HG03175 (cell line): ENCODE measurements around the gene LONRF2.
"Not testable (repeated sequence)": the region's sequence is repeated elsewhere in the genome, so short reads cannot be mapped to it uniquely, and the experiment has no call there.

Experiments used
- ATAC-seq: cut with Tn5 transposase; IDR thresholded peaks from one replicate; pipeline ENCODE4 v1.9.1; 2021; ENCODE audit warnings: mild to moderate bottlenecking, moderate library complexity; ENCODE audit not compliant: unreplicated experiment

Gene LONRF2

DNA sequence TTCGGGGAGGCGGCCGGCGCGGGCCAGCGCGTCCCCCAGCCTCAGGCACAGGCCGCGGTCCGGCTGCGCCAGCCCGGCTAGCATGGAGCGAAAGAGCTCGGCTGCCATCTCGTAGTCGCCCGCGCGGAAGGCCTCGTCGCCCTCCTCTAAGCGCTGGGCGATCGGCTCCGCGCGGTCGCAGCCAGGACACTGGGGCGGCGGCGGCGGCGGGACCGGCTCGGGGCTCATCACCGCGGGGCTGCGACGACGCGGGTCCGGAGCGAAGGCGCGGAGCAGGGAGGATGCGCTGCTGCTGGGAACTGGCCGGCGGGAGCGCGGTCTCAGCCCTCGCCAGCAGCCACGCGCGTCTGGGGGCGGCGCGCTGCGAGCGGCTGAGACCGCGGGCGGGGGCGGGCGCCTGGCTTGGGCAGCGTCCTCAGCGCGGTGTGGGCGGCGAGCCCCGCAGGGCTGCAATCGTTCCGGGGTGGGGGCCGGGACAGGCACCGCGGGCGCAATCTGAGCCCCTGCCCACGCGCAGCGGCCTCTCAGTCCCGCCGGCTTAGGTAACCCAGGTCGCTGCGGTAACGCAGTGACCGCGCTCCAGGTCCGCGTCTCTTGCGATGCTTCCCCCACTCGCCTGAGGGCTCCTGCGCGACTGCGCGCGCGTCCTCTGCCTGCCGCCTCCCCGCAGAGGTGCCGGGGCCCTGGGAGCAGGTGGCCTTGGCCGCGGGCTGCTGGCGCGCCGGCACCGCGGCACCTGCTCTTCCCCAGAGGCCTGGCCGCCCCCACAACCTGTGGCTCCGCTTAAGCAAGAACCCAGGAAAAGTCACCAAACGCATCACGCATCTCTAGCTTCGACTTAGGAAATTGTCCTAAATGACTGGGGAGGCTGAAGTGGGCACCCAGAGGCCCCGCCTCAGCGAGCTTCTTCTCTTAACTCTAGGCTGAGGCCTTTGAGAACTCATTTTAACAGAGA is at the start of gene LONRF2:
Gene LONRF2, minus strand, starts transcription at position 636 of the 955 bp plus-strand sequence. Its CDS starts 408 bp downstream, at position 228.
- no peak for ATAC-seq

DNA sequence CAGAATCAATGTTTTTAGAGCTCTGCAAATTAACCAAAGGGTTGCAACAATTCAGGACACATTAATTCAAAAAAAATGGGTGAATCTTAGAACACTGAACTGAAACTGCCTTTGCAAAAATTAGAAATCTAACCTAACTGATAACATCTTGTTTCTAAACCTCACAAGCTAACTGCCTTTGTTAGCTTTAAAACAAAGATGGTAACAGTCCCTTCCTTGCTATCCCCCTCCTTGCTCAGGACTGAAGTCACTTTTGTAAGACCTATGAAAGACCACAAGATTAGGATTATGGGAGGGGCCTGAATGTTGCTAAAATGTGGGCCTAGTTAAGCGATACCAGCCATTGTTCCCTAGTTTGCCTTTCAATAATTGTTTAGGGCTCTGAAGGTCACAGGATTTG is 44.9 kb upstream of the LONRF2 start:
- no peak for ATAC-seq

GRCh38 chr2:100365434-100365833 is 43.1 kb upstream of the LONRF2 start:
- no peak for ATAC-seq

GRCh38 chr2:100362269-100362668 is 40.0 kb upstream of the LONRF2 start:
- ATAC-seq: not testable (repeated sequence)

DNA sequence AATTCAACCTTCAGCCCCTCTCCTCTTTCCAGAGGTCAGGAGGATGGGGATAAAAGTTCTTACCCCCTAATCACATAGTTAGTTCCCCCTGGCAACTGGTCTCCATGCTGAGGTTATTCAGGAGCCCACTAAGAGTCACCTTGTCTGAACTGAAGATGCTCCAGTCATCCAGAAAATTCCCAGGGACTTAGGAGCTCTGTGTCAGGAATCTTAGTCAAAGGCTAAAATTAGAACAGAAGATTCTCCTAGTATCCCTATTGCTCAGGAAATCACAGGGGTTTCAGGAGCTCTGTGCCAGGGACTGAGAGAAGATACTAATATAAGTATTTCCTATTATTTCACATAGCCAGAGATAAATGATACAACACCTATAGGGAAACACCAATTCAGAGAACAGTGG is 37.3 kb upstream of the LONRF2 start:
- no peak for ATAC-seq

DNA sequence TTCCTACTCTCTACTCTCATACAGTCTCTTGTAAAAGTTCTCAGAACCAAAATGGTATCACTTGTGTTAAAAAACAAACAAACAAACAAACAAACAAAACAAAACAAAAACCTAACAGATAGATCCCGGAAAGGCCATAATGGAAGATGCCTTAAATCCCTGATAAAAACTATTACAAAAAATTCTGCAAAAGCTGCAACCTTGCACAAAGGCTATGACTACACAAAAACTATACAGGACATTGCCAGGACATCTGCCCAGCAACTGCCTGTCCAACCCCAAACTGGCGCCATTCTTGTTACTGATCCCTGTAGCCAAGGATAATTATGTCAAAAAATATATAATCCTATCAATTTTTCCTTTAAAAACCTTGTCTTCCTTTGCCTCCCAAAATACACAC is 36.3 kb upstream of the LONRF2 start:
- ATAC-seq: no peak

DNA sequence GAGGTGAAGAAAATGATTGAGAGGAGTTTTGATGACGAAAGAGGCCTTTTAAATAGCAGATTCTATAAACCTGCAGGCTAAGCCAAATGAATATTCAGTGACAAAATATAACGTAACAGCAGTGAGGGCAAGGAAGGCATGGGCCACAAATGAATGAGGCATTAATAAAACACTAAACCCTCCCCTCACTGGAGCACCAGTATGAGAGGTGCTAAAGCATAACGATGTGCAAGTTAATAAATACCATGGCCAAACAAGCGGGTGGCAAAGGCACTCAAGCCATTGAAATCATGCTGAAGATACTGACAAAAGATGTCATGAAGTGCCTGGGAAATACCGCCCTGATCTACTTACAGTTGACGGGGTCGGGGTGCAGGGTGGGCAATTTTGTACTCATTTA is 30.2 kb upstream of the LONRF2 start:
- no peak for ATAC-seq

- ATAC-seq: no peak
These were observed 28.4 kb upstream of the LONRF2 start for GRCh38 chr2:100350661-100351185.

GRCh38 chr2:100345144-100345543 is 22.8 kb upstream of the LONRF2 start:
- ATAC-seq: not testable (repeated sequence)

DNA sequence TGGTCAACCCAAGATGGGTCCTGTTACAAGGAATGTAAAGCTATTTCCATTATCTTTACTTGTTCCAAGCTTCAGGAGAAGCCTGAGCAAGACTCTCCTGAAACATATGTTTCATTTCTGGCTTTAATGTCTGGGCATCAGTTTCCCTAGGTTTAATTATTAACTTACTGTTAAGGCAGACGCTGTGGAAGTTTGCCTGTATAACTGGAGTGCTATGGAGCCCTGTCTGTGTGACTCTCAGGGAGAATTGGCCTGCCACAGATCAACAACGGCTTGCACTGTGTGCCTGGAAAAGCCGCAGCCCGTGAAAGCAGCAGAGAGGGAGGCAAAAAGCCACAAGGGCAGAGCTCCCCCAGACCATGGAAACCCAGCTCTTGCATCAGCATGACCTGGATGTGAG is 22.1 kb upstream of the LONRF2 start:
- no peak for ATAC-seq

- ATAC-seq: not testable (repeated sequence)
These were observed 20.2 kb upstream of the LONRF2 start for GRCh38 chr2:100342466-100342865.

- ATAC-seq: no peak
These were observed 17.5 kb upstream of the LONRF2 start for GRCh38 chr2:100339823-100340222.

GRCh38 chr2:100334929-100335328 is 12.6 kb upstream of the LONRF2 start:
- no peak for ATAC-seq

GRCh38 chr2:100327742-100328141 is 5.4 kb upstream of the LONRF2 start:
- no peak for ATAC-seq

- no peak for ATAC-seq
These were observed 979 bp downstream of the LONRF2 start for GRCh38 chr2:100321179-100321865.

GRCh38 chr2:100320547-100321178 is 1.6 kb downstream of the LONRF2 start:
- no peak for ATAC-seq

DNA sequence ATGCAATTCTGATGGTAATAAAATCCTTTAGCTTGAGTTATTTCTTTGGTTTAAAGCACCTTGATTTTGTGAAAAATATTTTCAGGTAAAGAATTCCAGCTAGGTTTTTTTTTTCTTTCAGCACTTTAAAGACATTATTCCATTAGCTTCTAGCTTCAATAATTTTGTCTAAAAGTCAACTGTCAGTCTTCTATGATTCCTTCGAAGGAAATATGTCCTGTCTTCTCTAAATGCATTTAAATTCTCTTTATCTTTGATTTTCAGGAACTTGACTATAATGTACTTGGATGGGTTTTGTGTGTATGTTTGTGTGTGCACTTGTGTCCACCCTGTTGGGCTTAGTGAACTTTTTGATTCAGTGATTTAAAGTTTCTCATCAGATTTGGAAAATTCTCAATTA is 4.7 kb downstream of the LONRF2 start:
- ATAC-seq: no peak

- ATAC-seq: no peak
These were observed 12.2 kb downstream of the LONRF2 start for GRCh38 chr2:100309973-100310719.

GRCh38 chr2:100309311-100309710 is 13.0 kb downstream of the LONRF2 start:
- no peak for ATAC-seq

DNA sequence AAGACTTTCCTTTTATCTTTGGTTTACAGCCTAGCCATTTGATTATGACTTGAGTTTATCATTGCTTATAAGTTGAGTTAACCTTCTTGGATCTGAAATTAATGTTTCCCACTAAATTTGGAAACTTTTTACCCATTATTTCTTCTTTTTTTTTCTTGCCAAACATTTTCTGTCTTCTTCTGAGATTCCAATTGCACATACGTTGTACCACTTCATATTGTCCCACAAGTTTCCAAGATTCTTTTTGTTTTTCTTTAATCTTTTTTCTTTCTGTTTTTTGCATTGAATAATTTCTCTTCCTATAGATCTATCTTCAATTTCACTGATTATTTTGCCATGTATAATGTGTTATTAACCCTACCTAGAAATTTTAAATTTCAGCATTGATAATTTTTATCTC is 18.6 kb downstream of the LONRF2 start:
- ATAC-seq: no peak

DNA sequence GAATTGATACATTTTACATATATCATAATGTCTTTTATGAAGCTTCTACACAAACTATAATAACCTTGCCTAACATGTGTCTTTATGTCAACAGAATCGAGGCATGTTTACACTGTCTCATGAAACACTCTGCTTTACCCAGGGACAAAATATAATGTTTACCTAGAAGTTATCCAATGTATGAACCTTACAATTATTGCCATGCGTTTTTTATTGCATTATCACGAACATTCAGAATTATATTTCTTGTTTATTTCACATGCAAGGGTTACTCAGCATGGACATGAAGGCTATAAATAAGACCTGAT is 19.8 kb downstream of the LONRF2 start:
- ATAC-seq: no peak
